K562 (cell line): ENCODE results near the gene FBLIM1. TPM values are rescaled to one million over a fixed set of nuclear protein-coding genes. Genes with fewer than 3 reads are reported as not detected.

Experiments
- ATAC-seq: fragments of 200-7000 bp; cut with Tn5 transposase; 3 replicates; pipeline ENCODE4 v1.9.1; 2020; ENCODE audit warnings: moderate library complexity
- BruUV-seq: library from RNA; stranded (reverse); fragments of 400-500 nt; replicated peaks from 2 replicates; lab custom pipeline; 2021; lab: Mats Ljungman, UMichigan
- CTCF ChIA-PET: fragments of 300-600 bp; formaldehyde crosslinking; extraction: SDS; loops from one replicate; lab custom pipeline; 2021; ENCODE audit warnings: low intra/inter-chr PET ratio; lab: Yijun Ruan, JAX
- POLR2A ChIA-PET: fragments of 300-600, 350-650 bp; sonication (Branson Sonifier 250); formaldehyde crosslinking; extraction: SDS; loops from one replicate; lab custom pipeline; 2021; ENCODE audit warnings: antibody characterized with exemption, inconsistent platforms; lab: Yijun Ruan, JAX
- DNase-seq, 4 experiments: peaks; one replicate each; pipeline versions ENCODE4 v3.0.0 to v3.0.0-alpha.2; 2011 to 2018; ENCODE audit warnings: low spot score in 3 of 4, mixed read lengths in 3 of 4; ENCODE audit errors: extremely low read depth in 1 of 4
- FAIRE-seq: peaks from 2 replicates; lab custom pipeline; 2011; peaks lifted over from hg19 to GRCh38; lab: Jason Lieb, UNC
- H2AFZ ChIP-seq: 2 replicates; pipeline ENCODE4 v1.6.0; 2011; ENCODE audit warnings: low read depth, low read length, control low read depth, inconsistent platforms
- H3K27ac ChIP-seq: fragments of 200-600 bp; 3 replicates; pipeline ENCODE4 v1.8.0; 2011; ENCODE audit warnings: low read depth, mild to moderate bottlenecking, control low read depth, inconsistent platforms, low read length, moderate library complexity, mixed read lengths; ENCODE audit errors: extremely low read depth
- H3K27me3 ChIP-seq, 2 experiments: fragments of 300-600 bp in 1 of 2; 2 replicates in 1 of 2; 3 replicates in 1 of 2; pipeline versions ENCODE4 v1.6.0 to v1.8.0; 2011; ENCODE audit warnings: inconsistent platforms in 2 of 2, low read length in 2 of 2, mild to moderate bottlenecking in 1 of 2, mixed read lengths in 1 of 2, moderate library complexity in 1 of 2; ENCODE audit not compliant: control insufficient read depth in 2 of 2, insufficient read depth in 2 of 2
- H3K36me3 ChIP-seq: fragments of 300-600 bp; 3 replicates; pipeline ENCODE4 v1.8.0; 2011; ENCODE audit warnings: mild to moderate bottlenecking, low read length, inconsistent platforms; ENCODE audit not compliant: control insufficient read depth, insufficient read depth
- H3K4me1 ChIP-seq, 2 experiments: fragments of 200-600 bp in 1 of 2; replicated peaks in 1 of 2; 2 replicates in 1 of 2; 3 replicates in 1 of 2; pipeline versions ENCODE4 v1.5.1 to v1.8.0; 2011; ENCODE audit warnings: inconsistent platforms in 2 of 2, low read length in 2 of 2, mild to moderate bottlenecking in 1 of 2, mixed read lengths in 1 of 2, moderate library complexity in 1 of 2; ENCODE audit not compliant: control insufficient read depth in 2 of 2, insufficient read depth in 2 of 2
- H3K4me2 ChIP-seq: 2 replicates; pipeline ENCODE4 v1.6.1; 2011; ENCODE audit warnings: low read length, control low read depth, inconsistent platforms, mixed read lengths; ENCODE audit not compliant: insufficient read depth
- H3K4me3 ChIP-seq: fragments of 200-600 bp; sonication (generic), shearing (Covaris generic); 2 replicates; pipeline ENCODE4 v1.5.1; 2016; ENCODE audit warnings: control low read depth, inconsistent platforms
- H3K79me2 ChIP-seq: fragments of 200-600 bp; 3 replicates; pipeline ENCODE4 v1.8.0; 2011; ENCODE audit warnings: low read length, inconsistent platforms; ENCODE audit not compliant: control insufficient read depth, insufficient read depth
- H3K9ac ChIP-seq, 2 experiments: 2 replicates each; pipeline versions ENCODE4 v1.6.0 to v1.6.1; 2011; ENCODE audit warnings: low read depth in 2 of 2, low read length in 2 of 2, control low read depth in 1 of 2, inconsistent platforms in 1 of 2, mild to moderate bottlenecking in 1 of 2, mixed read lengths in 1 of 2; ENCODE audit not compliant: insufficient read depth in 1 of 2
- H3K9me1 ChIP-seq: one replicate; pipeline ENCODE4 v1.6.0; 2011; ENCODE audit warnings: inconsistent platforms, mild to moderate bottlenecking, low read length, moderate library complexity; ENCODE audit not compliant: control insufficient read depth, insufficient read depth
- H3K9me3 ChIP-seq: replicated peaks from 2 replicates; pipeline ENCODE4 v1.5.1; 2011; ENCODE audit warnings: low read depth, low read length, inconsistent platforms; ENCODE audit not compliant: control insufficient read depth, insufficient read depth
- H4K20me1 ChIP-seq: replicated peaks from 2 replicates; pipeline ENCODE4 v1.6.1; 2011; ENCODE audit warnings: low read length, inconsistent platforms, mixed read lengths; ENCODE audit not compliant: control insufficient read depth, insufficient read depth
- DPF2 ChIP-seq: fragments of 450-650 bp; IDR thresholded peaks from 2 replicates; pipeline ENCODE4 v1.6.1; 2016
- ESRRA ChIP-seq: fragments of 450-650 bp; IDR thresholded peaks from 2 replicates; pipeline ENCODE4 v1.6.1; 2014; ENCODE audit warnings: low read depth, mild to moderate bottlenecking, moderate library complexity, borderline replicate concordance
- FOXM1 ChIP-seq, 2 experiments: fragments of 450-650 bp in 1 of 2; sonication (generic) in 1 of 2; formaldehyde crosslinking in 1 of 2; IDR thresholded peaks; 2 replicates each; pipeline versions ENCODE4 v1.6.1 to v1.9.0; 2017 to 2022; ENCODE audit warnings: low read depth in 2 of 2, mild to moderate bottlenecking in 2 of 2, missing genetic modification reagents in 1 of 2, moderate library complexity in 1 of 2
- GTF2B ChIP-seq: IDR thresholded peaks from 2 replicates; pipeline ENCODE4 v1.6.1; 2011; ENCODE audit not compliant: insufficient read length; ENCODE audit errors: extremely low read depth
- HSF4 ChIP-seq: fragments of 250-450 bp; sonication (Bioruptor Pico); IDR thresholded peaks from 2 replicates; pipeline ENCODE4 v2.1.2; 2022; ENCODE audit warnings: mild to moderate bottlenecking, moderate library complexity, borderline replicate concordance
- NCOR1 ChIP-seq: fragments of 450-650 bp; IDR thresholded peaks from 2 replicates; pipeline ENCODE4 v1.6.1; 2016; ENCODE audit warnings: mild to moderate bottlenecking, moderate library complexity
- NFXL1 ChIP-seq: fragments of 450-650 bp; formaldehyde crosslinking; IDR thresholded peaks from 2 replicates; pipeline ENCODE4 v1.4.0; 2021; ENCODE audit warnings: mild to moderate bottlenecking
- SRSF9 ChIP-seq: fragments of 200-400 bp; formaldehyde crosslinking; IDR thresholded peaks from 2 replicates; pipeline ENCODE4 v1.6.1; 2017; ENCODE audit warnings: low read depth, low read length, borderline replicate concordance
- STAT5A ChIP-seq: IDR thresholded peaks from 2 replicates; pipeline ENCODE4 v1.6.1; 2012; ENCODE audit warnings: low read length, inconsistent platforms, borderline replicate concordance
- TAF15 ChIP-seq: fragments of 200-400 bp; formaldehyde crosslinking; IDR thresholded peaks from 2 replicates; pipeline ENCODE4 v1.6.1; 2017; ENCODE audit warnings: mild to moderate bottlenecking, low read depth, low read length, moderate library complexity
- TAL1 ChIP-seq: fragments of 450-650 bp; IDR thresholded peaks from 2 replicates; pipeline ENCODE4 v1.6.1; 2016; ENCODE audit warnings: mild to moderate bottlenecking
- ZNF224 ChIP-seq: sonication (generic); formaldehyde crosslinking; IDR thresholded peaks from 2 replicates; pipeline ENCODE4 v1.8.0; 2022; ENCODE audit warnings: mild to moderate bottlenecking, missing genetic modification reagents
- ZNF263 ChIP-seq: sonication (generic); formaldehyde crosslinking; IDR thresholded peaks from 2 replicates; pipeline ENCODE4 v1.8.0; 2022; ENCODE audit warnings: mild to moderate bottlenecking, missing genetic modification reagents, borderline replicate concordance
- ZNF586 ChIP-seq: fragments of 450-650 bp; formaldehyde crosslinking; conservative IDR thresholded peaks from 2 replicates; pipeline ENCODE4 v1.4.0; 2020; ENCODE audit warnings: mild to moderate bottlenecking, moderate library complexity
- WGBS: fragments of 100-300 bp; shearing (Covaris generic); methylation state at CpG from one replicate; pipeline ENCODE4 v1.1.6; 2016; ENCODE audit warnings: low coverage, mixed read lengths; ENCODE audit not compliant: insufficient coverage; ENCODE audit errors: missing lambda C conversion rate; 5-methylcytosine and 5-hydroxymethylcytosine counted together
- in situ Hi-C: fragments of 300-500 bp; cut with MboI; formaldehyde crosslinking; loops from 4 replicates; pipeline ENCODE4 v1.15.0; 2018; ENCODE audit warnings: inconsistent platforms, mixed read lengths
- intact Hi-C: fragments of 100-400 bp; cut with micrococcal nuclease; formaldehyde crosslinking; loops from 2 replicates; pipeline ENCODE4 v1.14.2; 2022
- polyA plus RNA-seq, 8 experiments: library from polyadenylated mRNA; depleted of rRNA in 4 of 8; stranded (reverse) in 5 of 8; unstranded in 3 of 8; fragments of >200 nt; fragmentation: Nextera tagmentation in 2 of 8; fragmentation: Illumina TruSeq in 1 of 8; extraction: Ambion mirVana in 2 of 8; extraction: Trizol in 1 of 8; gene quantifications; 2 replicates each; pipeline versions ENCODE4 v1.2.1 to v1.2.3, GENCODE V29; 2011 to 2014; ENCODE audit warnings: inconsistent platforms in 1 of 8, missing spikeins in 1 of 8
- total RNA-seq, 7 experiments: library from RNA; depleted of rRNA in 6 of 7; stranded (reverse); fragments of >200 nt in 6 of 7; fragmentation: Illumina TruSeq in 2 of 7; extraction: Trizol in 2 of 7; gene quantifications; 2 replicates each; pipeline versions ENCODE4 v1.2.1 to v1.2.3, GENCODE V29; 2011 to 2021; ENCODE audit warnings: low replicate concordance in 1 of 7
- TF ChIP-seq, protein P1 (sequence below): sonication (generic); formaldehyde crosslinking; IDR thresholded peaks from 2 replicates; pipeline ENCODE4 v1.8.0; 2022; ENCODE audit warnings: mild to moderate bottlenecking, missing genetic modification reagents
- TF ChIP-seq, protein P2 (sequence below): fragments of 450-650 bp; formaldehyde crosslinking; IDR thresholded peaks from 2 replicates; pipeline ENCODE4 v1.4.0; 2020; ENCODE audit warnings: mild to moderate bottlenecking, moderate library complexity

Gene FBLIM1
- total and polyA plus RNA-seq, 9 of the 15 experiments (the other 6 are each of a cell fraction or from before 2014, with no cell fraction given): 0.14 to 0.24 TPM; not detected in 7

DNA sequence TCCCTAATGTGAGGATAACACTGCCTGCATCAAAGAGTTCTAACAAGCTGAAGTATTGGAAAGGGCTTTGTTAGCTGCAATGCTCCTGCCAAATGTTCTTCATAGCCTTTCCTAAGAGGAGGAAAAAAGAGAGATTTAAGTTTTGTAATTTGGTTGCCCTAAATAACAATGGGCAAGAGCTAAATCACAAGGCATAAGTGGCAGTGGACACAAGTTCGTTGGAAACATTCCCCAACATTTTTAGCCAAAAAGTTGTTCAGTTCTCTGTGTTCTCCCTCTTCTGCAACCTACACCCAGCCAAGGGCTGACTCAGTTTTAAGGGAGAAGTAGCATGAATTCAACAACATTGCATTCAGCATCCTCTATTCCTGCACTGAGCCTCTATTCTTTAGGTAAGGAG is 51.5 kb downstream of the FBLIM1 start (continued):
- no peak for TF ChIP-seq ZNF263 (CRISPR knock-in tag)

DNA sequence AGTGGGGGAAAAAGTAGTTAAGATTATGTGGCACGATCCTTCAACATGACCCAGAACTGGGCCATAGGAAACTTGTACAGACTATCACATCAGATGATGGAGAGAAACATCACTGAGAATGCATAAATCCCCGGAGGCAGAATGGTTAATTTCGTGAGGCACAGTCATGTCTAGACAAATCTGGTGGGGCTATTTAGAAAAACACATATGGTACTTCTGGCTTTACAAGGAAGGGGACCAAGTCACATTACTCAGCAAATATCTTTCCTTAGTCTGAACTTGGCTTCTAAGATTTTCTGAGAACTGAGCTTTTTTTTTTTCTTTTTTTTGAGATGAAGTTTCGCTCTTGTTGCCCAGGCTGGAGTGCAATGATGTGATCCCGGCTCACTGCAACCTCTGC is 58.1 kb downstream of the FBLIM1 start:
- Histone ChIP-seq H3K36me3 (no peaks in the 10 kb centered on the region), H2AFZ (no peak overlapping the region), H3K27me3 (no peaks in the 10 kb centered on the region), H3K4me3 (no peak overlapping the region), H3K79me2 (no peaks in the 10 kb centered on the region), H3K9ac (no peak overlapping the region), H3K27ac (no peak overlapping the region), H4K20me1 (no peaks in the 10 kb centered on the region), H3K4me1 (no peaks in the 10 kb centered on the region; a peak in 3 of 5 replicates), H3K4me2 (no peak overlapping the region), H3K9me3 (no peaks in the 10 kb centered on the region), H3K9me1 (no peaks in the 10 kb centered on the region)
- ChIA-PET POLR2A (interaction anchor here (1.2 to 6.0 kb wide), 5 partner anchors 10 to 33 kb away, joined by 3 to 61 read pairs (median 6); no protein-coding TSS in a partner anchor), CTCF (no interaction called here)
- in situ Hi-C loops (no loop called here), intact Hi-C loops (no loop called here)
- FAIRE-seq: no peak
- WGBS: 44% methylated on average over 5 of the region's 5 CpGs
- DNase-seq: no peak
- no TSS peak for BruUV-seq
- no peak for ATAC-seq
- TF ChIP-seq STAT5A (no peak), TAL1 (no peak), DPF2 (no peak), GTF2B (no peak), SRSF9 (no peak), ZNF586 (CRISPR knock-in tag) (no peak), FOXM1 (IDR thresholded peaks at IDR 0.05; ENCODE audit: low read depth) (no peak), FOXM1 (CRISPR knock-in tag; IDR thresholded peaks at IDR 0.05; ENCODE audit: low read depth) (no peak), ZNF224 (no peak), ESRRA (no peak), NCOR1 (peak; percentile 46), NFXL1 (CRISPR knock-in tag) (no peak), TAF15 (no peak), HSF4 (CRISPR knock-in tag) (no peak)
- TF ChIP-seq, protein P1, sequence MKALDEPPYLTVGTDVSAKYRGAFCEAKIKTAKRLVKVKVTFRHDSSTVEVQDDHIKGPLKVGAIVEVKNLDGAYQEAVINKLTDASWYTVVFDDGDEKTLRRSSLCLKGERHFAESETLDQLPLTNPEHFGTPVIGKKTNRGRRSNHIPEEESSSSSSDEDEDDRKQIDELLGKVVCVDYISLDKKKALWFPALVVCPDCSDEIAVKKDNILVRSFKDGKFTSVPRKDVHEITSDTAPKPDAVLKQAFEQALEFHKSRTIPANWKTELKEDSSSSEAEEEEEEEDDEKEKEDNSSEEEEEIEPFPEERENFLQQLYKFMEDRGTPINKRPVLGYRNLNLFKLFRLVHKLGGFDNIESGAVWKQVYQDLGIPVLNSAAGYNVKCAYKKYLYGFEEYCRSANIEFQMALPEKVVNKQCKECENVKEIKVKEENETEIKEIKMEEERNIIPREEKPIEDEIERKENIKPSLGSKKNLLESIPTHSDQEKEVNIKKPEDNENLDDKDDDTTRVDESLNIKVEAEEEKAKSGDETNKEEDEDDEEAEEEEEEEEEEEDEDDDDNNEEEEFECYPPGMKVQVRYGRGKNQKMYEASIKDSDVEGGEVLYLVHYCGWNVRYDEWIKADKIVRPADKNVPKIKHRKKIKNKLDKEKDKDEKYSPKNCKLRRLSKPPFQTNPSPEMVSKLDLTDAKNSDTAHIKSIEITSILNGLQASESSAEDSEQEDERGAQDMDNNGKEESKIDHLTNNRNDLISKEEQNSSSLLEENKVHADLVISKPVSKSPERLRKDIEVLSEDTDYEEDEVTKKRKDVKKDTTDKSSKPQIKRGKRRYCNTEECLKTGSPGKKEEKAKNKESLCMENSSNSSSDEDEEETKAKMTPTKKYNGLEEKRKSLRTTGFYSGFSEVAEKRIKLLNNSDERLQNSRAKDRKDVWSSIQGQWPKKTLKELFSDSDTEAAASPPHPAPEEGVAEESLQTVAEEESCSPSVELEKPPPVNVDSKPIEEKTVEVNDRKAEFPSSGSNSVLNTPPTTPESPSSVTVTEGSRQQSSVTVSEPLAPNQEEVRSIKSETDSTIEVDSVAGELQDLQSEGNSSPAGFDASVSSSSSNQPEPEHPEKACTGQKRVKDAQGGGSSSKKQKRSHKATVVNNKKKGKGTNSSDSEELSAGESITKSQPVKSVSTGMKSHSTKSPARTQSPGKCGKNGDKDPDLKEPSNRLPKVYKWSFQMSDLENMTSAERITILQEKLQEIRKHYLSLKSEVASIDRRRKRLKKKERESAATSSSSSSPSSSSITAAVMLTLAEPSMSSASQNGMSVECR (CRISPR knock-in tag): no peak
- TF ChIP-seq, protein P2, sequence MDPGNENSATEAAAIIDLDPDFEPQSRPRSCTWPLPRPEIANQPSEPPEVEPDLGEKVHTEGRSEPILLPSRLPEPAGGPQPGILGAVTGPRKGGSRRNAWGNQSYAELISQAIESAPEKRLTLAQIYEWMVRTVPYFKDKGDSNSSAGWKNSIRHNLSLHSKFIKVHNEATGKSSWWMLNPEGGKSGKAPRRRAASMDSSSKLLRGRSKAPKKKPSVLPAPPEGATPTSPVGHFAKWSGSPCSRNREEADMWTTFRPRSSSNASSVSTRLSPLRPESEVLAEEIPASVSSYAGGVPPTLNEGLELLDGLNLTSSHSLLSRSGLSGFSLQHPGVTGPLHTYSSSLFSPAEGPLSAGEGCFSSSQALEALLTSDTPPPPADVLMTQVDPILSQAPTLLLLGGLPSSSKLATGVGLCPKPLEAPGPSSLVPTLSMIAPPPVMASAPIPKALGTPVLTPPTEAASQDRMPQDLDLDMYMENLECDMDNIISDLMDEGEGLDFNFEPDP (CRISPR knock-in tag): no peak
